DND-41 (cell line): Measurements from ENCODE around the gene DEFB110.

Experiments
- ATAC-seq: fragments of 200-7000 bp; cut with Tn5 transposase; 3 replicates; pipeline ENCODE4 v1.9.1; 2021; ENCODE audit warnings: low read depth; ENCODE audit not compliant: insufficient read depth
- DNase-seq: peaks from one replicate; pipeline ENCODE4 v3.0.0-alpha.2; 2020
- H2AFZ ChIP-seq: 2 replicates; pipeline ENCODE4 v1.6.0; 2012; ENCODE audit warnings: low read depth, low read length
- H3K27ac ChIP-seq: 2 replicates; pipeline ENCODE4 v1.5.1; 2012; ENCODE audit warnings: low read length, inconsistent platforms
- H3K27me3 ChIP-seq: fragments of 200-600 bp; sonication (generic); 2 replicates; pipeline ENCODE4 v1.6.0; 2012; ENCODE audit warnings: low read length, mild to moderate bottlenecking, inconsistent platforms; ENCODE audit not compliant: insufficient read depth, poor library complexity
- H3K36me3 ChIP-seq: 2 replicates; pipeline ENCODE4 v1.5.1; 2012; ENCODE audit warnings: low read length, inconsistent platforms; ENCODE audit not compliant: insufficient read depth
- H3K4me1 ChIP-seq: 2 replicates; pipeline ENCODE4 v1.5.1; 2012; ENCODE audit warnings: mild to moderate bottlenecking, low read length; ENCODE audit not compliant: insufficient read depth
- H3K4me2 ChIP-seq: 2 replicates; pipeline ENCODE4 v1.6.0; 2012; ENCODE audit warnings: mild to moderate bottlenecking, moderate library complexity, low read length, inconsistent platforms; ENCODE audit not compliant: insufficient read depth
- H3K4me3 ChIP-seq, 2 experiments: fragments of 200-600 bp in 1 of 2; shearing (Covaris generic) in 1 of 2; 2 replicates each; pipeline ENCODE4 v1.5.1; 2012 to 2016; ENCODE audit warnings: inconsistent platforms in 2 of 2, low read length in 2 of 2, mild to moderate bottlenecking in 2 of 2, low read depth in 1 of 2, moderate library complexity in 1 of 2
- H3K79me2 ChIP-seq: 2 replicates; pipeline ENCODE4 v1.6.0; 2012; ENCODE audit warnings: low read length, inconsistent platforms; ENCODE audit not compliant: insufficient read depth
- H3K9ac ChIP-seq: 2 replicates; pipeline ENCODE4 v1.6.0; 2012; ENCODE audit warnings: low read depth, mild to moderate bottlenecking, inconsistent platforms, low read length, moderate library complexity
- H3K9me3 ChIP-seq: 2 replicates; pipeline ENCODE4 v1.5.1; 2012; ENCODE audit warnings: low read length, moderate library complexity, mild to moderate bottlenecking, inconsistent platforms; ENCODE audit not compliant: insufficient read depth, severe bottlenecking
- H4K20me1 ChIP-seq: 2 replicates; pipeline ENCODE4 v1.6.0; 2012; ENCODE audit warnings: low read length; ENCODE audit not compliant: insufficient read depth
- EZH2 ChIP-seq: IDR thresholded peaks from 3 replicates; pipeline ENCODE4 v1.6.1; 2012; ENCODE audit warnings: borderline replicate concordance, low read depth, mild to moderate bottlenecking, moderate library complexity, low read length, inconsistent platforms; ENCODE audit not compliant: severe bottlenecking
- TF ChIP-seq, protein P1 (sequence below): IDR thresholded peaks from 2 replicates; pipeline ENCODE4 v1.5.1; 2012; ENCODE audit warnings: borderline replicate concordance, low read length, moderate library complexity, mild to moderate bottlenecking; ENCODE audit not compliant: poor library complexity, severe bottlenecking; ENCODE audit errors: extremely low read depth

Gene DEFB110

DNA sequence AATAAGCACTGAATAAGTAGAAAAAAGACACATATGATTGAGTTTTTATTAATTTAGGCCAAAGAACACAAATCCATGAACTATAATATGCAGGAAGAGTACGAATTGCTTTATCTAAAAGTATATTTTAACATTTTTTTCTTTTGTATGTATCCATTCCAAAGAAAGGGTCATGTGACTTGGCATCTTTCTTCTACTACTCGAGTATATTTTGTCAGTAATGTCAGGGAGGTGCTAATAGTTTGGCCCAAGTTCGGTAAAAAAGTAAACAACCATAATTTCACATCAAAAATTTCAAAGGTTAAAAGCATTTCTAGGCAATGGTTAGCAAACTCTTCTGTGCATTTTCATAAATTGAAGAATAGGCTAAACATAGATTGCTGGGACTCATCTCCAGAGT, 18.7 kb downstream of the DEFB110 start:
- Histone ChIP-seq H3K79me2 (no peaks in the 10 kb centered on the region), H3K4me2 (no peak overlapping the region), H3K9ac (no peak overlapping the region), H3K9me3 (no peaks in the 10 kb centered on the region), H2AFZ (no peak overlapping the region), H4K20me1 (no peaks in the 10 kb centered on the region), H3K27me3 (no peaks in the 10 kb centered on the region), H3K36me3 (no peaks in the 10 kb centered on the region), H3K4me1 (no peaks in the 10 kb centered on the region), H3K4me3 (no peak overlapping the region), H3K27ac (no peak overlapping the region)
- DNase-seq (no peak), ATAC-seq (no peak)
- TF ChIP-seq, protein P1, sequence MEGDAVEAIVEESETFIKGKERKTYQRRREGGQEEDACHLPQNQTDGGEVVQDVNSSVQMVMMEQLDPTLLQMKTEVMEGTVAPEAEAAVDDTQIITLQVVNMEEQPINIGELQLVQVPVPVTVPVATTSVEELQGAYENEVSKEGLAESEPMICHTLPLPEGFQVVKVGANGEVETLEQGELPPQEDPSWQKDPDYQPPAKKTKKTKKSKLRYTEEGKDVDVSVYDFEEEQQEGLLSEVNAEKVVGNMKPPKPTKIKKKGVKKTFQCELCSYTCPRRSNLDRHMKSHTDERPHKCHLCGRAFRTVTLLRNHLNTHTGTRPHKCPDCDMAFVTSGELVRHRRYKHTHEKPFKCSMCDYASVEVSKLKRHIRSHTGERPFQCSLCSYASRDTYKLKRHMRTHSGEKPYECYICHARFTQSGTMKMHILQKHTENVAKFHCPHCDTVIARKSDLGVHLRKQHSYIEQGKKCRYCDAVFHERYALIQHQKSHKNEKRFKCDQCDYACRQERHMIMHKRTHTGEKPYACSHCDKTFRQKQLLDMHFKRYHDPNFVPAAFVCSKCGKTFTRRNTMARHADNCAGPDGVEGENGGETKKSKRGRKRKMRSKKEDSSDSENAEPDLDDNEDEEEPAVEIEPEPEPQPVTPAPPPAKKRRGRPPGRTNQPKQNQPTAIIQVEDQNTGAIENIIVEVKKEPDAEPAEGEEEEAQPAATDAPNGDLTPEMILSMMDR: no peak
- TF ChIP-seq EZH2: no peak

DNA sequence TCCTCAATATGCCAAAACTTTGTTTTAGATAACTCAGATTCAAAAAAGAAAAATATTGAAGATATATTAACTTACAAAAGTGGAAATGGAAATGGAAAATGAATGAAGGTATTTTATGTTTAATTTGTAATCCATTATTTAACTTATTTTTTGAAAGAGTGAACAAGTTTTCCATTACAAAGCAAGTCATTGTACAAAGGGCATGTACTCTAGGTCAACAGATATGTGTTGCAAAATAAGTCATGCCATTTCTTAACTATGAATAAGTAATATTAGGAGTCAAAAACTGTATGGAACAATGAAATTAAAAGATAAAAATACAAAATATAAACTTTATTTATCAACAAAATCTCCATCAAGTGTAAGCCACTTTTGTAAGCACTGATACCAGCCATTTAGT, 26.5 kb downstream of the DEFB110 start:
- no peak overlapping the region for H3K4me2 ChIP-seq
- H3K27ac ChIP-seq: no peak overlapping the region
- H3K9ac ChIP-seq: no peak overlapping the region
- H3K9me3 ChIP-seq: no peaks in the 10 kb centered on the region
- H3K27me3 ChIP-seq: no peaks in the 10 kb centered on the region
- H3K36me3 ChIP-seq: no peaks in the 10 kb centered on the region
- H4K20me1 ChIP-seq: no peaks in the 10 kb centered on the region
- no peak overlapping the region for H2AFZ ChIP-seq
- TF ChIP-seq, protein P1: no peak
- TF ChIP-seq EZH2: no peak
- no peaks in the 10 kb centered on the region for H3K79me2 ChIP-seq
- H3K4me1 ChIP-seq: no peaks in the 10 kb centered on the region
- H3K4me3 ChIP-seq: no peak overlapping the region
- ATAC-seq: no peak
- DNase-seq: no peak

DNA sequence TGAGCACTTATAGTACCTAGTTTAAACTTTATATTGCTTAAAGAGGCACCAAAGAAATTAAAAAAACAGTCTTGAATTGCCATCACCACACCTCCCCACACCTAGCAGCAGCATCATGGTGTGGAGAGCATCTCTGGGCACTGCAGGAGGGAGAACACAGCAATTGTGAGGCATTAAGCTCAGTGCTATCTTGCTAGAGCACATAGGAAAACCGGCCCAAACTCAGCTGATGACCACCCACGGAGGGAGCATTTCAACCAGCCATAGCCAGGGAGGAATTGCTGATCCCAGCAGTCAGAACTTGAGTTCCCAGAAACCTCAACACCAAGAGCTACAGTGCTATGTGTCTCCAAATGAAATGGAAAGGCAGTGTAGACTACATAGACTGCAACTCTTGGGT, 32.9 kb downstream of the DEFB110 start:
- Histone ChIP-seq H3K27me3 (no peaks in the 10 kb centered on the region), H3K79me2 (no peaks in the 10 kb centered on the region), H3K4me3 (no peak overlapping the region), H3K9me3 (no peaks in the 10 kb centered on the region), H3K9ac (no peak overlapping the region), H4K20me1 (no peaks in the 10 kb centered on the region), H3K36me3 (no peaks in the 10 kb centered on the region), H3K4me2 (no peak overlapping the region), H3K4me1 (no peaks in the 10 kb centered on the region), H3K27ac (no peak overlapping the region), H2AFZ (no peak overlapping the region)
- TF ChIP-seq, protein P1: no peak
- no peak for TF ChIP-seq EZH2
- DNase-seq (no peak), ATAC-seq (no peak)

DNA sequence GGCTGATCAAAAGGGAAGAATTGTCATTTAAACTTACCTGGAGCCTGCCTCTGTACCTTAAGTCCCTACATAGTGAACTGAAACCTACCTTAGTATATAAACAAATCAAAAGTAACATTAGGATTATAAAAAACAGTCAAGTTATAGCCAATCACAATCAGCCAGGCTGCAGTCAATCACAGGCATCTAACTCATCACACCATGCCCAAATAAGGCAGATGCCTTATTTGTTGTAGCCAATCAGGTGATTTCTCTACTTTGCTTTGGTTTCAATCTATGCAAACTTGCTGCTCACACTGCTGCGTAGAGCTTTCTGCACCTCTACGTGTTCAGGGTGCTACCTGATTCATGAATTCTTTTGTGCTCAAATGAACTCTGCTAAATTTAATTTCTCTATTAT, 34.0 kb downstream of the DEFB110 start:
- no peak for ATAC-seq
- no peaks in the 10 kb centered on the region for H3K36me3 ChIP-seq
- TF ChIP-seq, protein P1: no peak
- no peak for TF ChIP-seq EZH2

More for the DNA sequence above, 34.0 kb downstream of the DEFB110 start:
- Histone ChIP-seq H2AFZ (no peak overlapping the region), H3K27me3 (no peaks in the 10 kb centered on the region), H4K20me1 (no peaks in the 10 kb centered on the region), H3K27ac (no peak overlapping the region), H3K4me1 (no peaks in the 10 kb centered on the region), H3K4me3 (no peak overlapping the region), H3K9ac (no peak overlapping the region), H3K79me2 (no peaks in the 10 kb centered on the region), H3K4me2 (no peak overlapping the region), H3K9me3 (no peaks in the 10 kb centered on the region)
- DNase-seq: no peak
